Spleen (tissue), 7 donors: ENCODE data around the gene ADARB1.

ENCODE experiments used
- CTCF ChIP-seq, 11 experiments: fragments of 200-600 bp in 7 of 11; fragments of 450-650 bp in 4 of 11; sonication (generic) in 4 of 11; IDR thresholded peaks in 8 of 11; conservative IDR thresholded peaks in 3 of 11; 1 replicate in 7 of 11; 2 replicates in 4 of 11; pipeline versions ENCODE4 v1.4.0 to v1.8.0; 2016 to 2021; ENCODE audit warnings: antibody characterized with exemption in 11 of 11, inconsistent platforms in 4 of 11, mild to moderate bottlenecking in 1 of 11
- POLR2A ChIP-seq, 3 donors: fragments of 450-650 bp; IDR thresholded peaks; one replicate each; pipeline ENCODE4 v1.5.1; 2017; ENCODE audit warnings: antibody characterized with exemption in 3 of 3, mild to moderate bottlenecking in 1 of 3
- donor health status: DM: no; HTN: no; CAD: no; lungs with moderate emphysema.
- donor health status: DM: no; HTN: no; CAD: no.
- donor health status: DM: no; HTN: no; CAD: no.

GRCh38 chr21:45244799-45245340 lies 170.5 kb downstream of the ADARB1 start:
- no peak for TF ChIP-seq CTCF (IDR thresholded peaks at IDR 0.05 in 8 of 11, conservative IDR thresholded peaks at IDR 0.05 in 3 of 11)
- no peak for TF ChIP-seq POLR2A (IDR thresholded peaks at IDR 0.05)
